HepG2 (cell line): ENCODE measurements around the gene ADAMTS20.

Experiments
- TARDBP ChIP-seq: sonication (generic); formaldehyde crosslinking; IDR thresholded peaks from 2 replicates; pipeline ENCODE4 v1.8.0; 2022; ENCODE audit warnings: mild to moderate bottlenecking, missing genetic modification reagents
- TF ChIP-seq, protein P1 (sequence below): sonication (generic); formaldehyde crosslinking; IDR thresholded peaks from 2 replicates; pipeline ENCODE4 v1.8.0; 2022; ENCODE audit warnings: missing genetic modification reagents, mild to moderate bottlenecking, inconsistent platforms, borderline replicate concordance

DNA sequence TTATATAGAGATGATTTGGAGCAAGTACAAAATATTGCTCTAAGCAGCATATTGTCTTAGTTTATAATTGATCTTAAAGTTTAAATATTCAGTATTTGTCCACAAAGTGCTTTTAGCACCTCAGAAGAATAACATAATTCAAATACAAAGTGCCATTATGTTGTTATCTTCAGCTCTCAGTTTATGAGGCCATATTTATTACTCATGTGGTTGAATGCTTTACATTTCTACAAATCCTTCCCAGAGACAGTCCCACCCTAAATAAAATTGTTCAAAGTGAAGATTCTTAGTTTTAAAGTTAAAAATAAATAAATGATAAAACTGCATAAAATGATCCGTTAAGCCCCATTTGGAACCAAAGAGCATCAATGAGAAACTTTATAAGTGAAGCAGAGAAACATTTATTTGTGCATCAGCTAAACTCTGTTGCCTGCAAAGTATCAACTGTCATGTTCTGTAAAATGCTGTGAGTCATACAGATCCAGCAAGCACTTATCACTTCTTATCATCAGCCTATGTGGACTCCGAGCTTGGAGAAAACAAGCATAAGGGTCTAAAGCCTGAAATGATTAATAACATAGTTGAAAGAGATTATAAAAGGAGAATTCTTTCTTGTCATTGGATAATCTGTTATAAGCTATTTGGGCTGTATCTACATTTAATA, 218.9 kb downstream of the ADAMTS20 start:
- TF ChIP-seq, protein P1, sequence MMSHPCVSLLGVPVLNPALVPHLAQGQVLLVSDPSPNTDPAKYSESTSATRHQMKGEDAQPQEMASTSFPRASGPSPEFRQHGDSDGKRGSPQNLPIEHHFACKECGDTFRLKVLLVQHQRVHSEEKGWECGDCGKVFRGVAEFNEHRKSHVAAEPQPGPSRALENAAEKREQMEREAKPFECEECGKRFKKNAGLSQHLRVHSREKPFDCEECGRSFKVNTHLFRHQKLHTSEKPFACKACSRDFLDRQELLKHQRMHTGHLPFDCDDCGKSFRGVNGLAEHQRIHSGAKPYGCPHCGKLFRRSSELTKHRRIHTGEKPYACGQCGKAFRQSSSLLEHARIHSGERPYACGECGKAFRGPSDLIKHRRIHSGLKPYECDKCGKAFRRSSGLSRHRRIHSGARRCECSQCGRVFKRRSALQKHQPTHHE, result no peak
- TF ChIP-seq TARDBP (CRISPR knock-in tag), result no peak
